H1 (cell line): ENCODE measurements around the gene ARHGEF7. TPM values are rescaled to one million over a fixed set of nuclear protein-coding genes. Genes with fewer than 3 reads are reported as not detected.

Experiments
- CTCF ChIA-PET: fragments of 300-600 bp; sonication (Branson Sonifier 250); formaldehyde crosslinking; loops from one replicate; lab custom pipeline; 2021; ENCODE audit not compliant: partially characterized antibody; lab: Charles Lee
- POLR2A ChIA-PET: fragments of 300-600 bp; sonication (Branson Sonifier 250); formaldehyde crosslinking; loops from one replicate; lab custom pipeline; 2021; ENCODE audit warnings: inconsistent platforms; ENCODE audit not compliant: partially characterized antibody; lab: Charles Lee
- DNase-seq, 2 experiments: peaks; one replicate each; pipeline versions ENCODE4 v3.0.0 to v3.0.0-alpha.2; 2010 to 2022; ENCODE audit warnings: low spot score in 2 of 2, low read depth in 1 of 2, mixed read lengths in 1 of 2
- FAIRE-seq: peaks from 2 replicates; lab custom pipeline; 2011; peaks lifted over from hg19 to GRCh38; lab: Jason Lieb, UNC
- H2AFZ ChIP-seq: 2 replicates; pipeline ENCODE4 v1.8.1; 2012; ENCODE audit warnings: low read length, inconsistent platforms
- H2AK5ac ChIP-seq: 2 replicates; pipeline ENCODE4 v1.6.1; 2013; ENCODE audit warnings: low read depth, low read length
- H2BK120ac ChIP-seq: replicated peaks from 2 replicates; pipeline ENCODE3; 2013; ENCODE audit warnings: low read depth, low read length, inconsistent platforms
- H2BK12ac ChIP-seq: 2 replicates; pipeline ENCODE4 v1.6.1; 2013; ENCODE audit warnings: low read depth, low read length
- H2BK15ac ChIP-seq: 2 replicates; pipeline ENCODE4 v1.6.1; 2013; ENCODE audit warnings: low read length
- H2BK20ac ChIP-seq: 2 replicates; pipeline ENCODE4 v1.6.1; 2013; ENCODE audit warnings: low read length
- H2BK5ac ChIP-seq: 2 replicates; pipeline ENCODE4 v1.6.1; 2013; ENCODE audit warnings: low read depth, low read length
- H3K14ac ChIP-seq: 2 replicates; pipeline ENCODE4 v1.6.1; 2013; ENCODE audit warnings: inconsistent platforms; ENCODE audit not compliant: insufficient read length
- H3K18ac ChIP-seq: 2 replicates; pipeline ENCODE4 v1.6.1; 2013; ENCODE audit warnings: low read length; ENCODE audit errors: extremely low read depth
- H3K23ac ChIP-seq: 2 replicates; pipeline ENCODE4 v1.6.1; 2013; ENCODE audit warnings: inconsistent platforms; ENCODE audit not compliant: insufficient read length
- H3K23me2 ChIP-seq: 2 replicates; pipeline ENCODE4 v1.6.1; 2013; ENCODE audit warnings: low read depth, low read length
- H3K27ac ChIP-seq: 2 replicates; pipeline ENCODE4 v1.6.1; 2011; ENCODE audit warnings: low read depth, low read length, inconsistent platforms
- H3K27me3 ChIP-seq, 4 experiments: replicated peaks in 1 of 4; 1 replicate in 1 of 4; 2 replicates in 3 of 4; pipeline versions ENCODE4 v1.6.1 to v1.8.1; 2011 to 2013; ENCODE audit warnings: low read length in 3 of 4, mild to moderate bottlenecking in 3 of 4, inconsistent platforms in 2 of 4, mixed read lengths in 2 of 4, moderate library complexity in 1 of 4; ENCODE audit not compliant: control insufficient read depth in 3 of 4, insufficient read depth in 3 of 4; ENCODE audit errors: extremely low read depth in 1 of 4
- H3K36me3 ChIP-seq, 4 experiments: 2 replicates each; pipeline versions ENCODE4 v1.6.1 to v1.8.1; 2011 to 2013; ENCODE audit warnings: mild to moderate bottlenecking in 4 of 4, low read length in 3 of 4, moderate library complexity in 2 of 4, control low read depth in 1 of 4, inconsistent platforms in 1 of 4; ENCODE audit not compliant: insufficient read depth in 4 of 4, control insufficient read depth in 2 of 4
- H3K4ac ChIP-seq: replicated peaks from 2 replicates; pipeline ENCODE3; 2013; ENCODE audit warnings: low read length, low read depth, mixed read lengths, inconsistent platforms; ENCODE audit not compliant: insufficient read length
- H3K4me1 ChIP-seq, 4 experiments: replicated peaks in 1 of 4; 1 replicate in 1 of 4; 2 replicates in 3 of 4; pipeline versions ENCODE4 v1.6.1 to v1.8.1; 2011 to 2013; ENCODE audit warnings: low read length in 3 of 4, inconsistent platforms in 2 of 4, mixed read lengths in 1 of 4; ENCODE audit not compliant: insufficient read depth in 4 of 4, control insufficient read depth in 3 of 4
- H3K4me2 ChIP-seq, 2 experiments: 2 replicates each; pipeline versions ENCODE4 v1.6.1 to v1.8.1; 2011 to 2013; ENCODE audit warnings: low read depth in 2 of 2, low read length in 2 of 2, control low read depth in 1 of 2, inconsistent platforms in 1 of 2, mild to moderate bottlenecking in 1 of 2; ENCODE audit not compliant: insufficient read depth in 1 of 2
- H3K4me3 ChIP-seq, 4 experiments: fragments of 200-600, 300-600 bp in 1 of 4; sonication (generic), shearing (Covaris generic), sonication (Bioruptor Twin) in 1 of 4; 2 replicates each; pipeline versions ENCODE4 v1.5.1 to v1.8.1; 2011 to 2016; ENCODE audit warnings: low read length in 4 of 4, low read depth in 3 of 4, control low read depth in 2 of 4, inconsistent platforms in 2 of 4, mild to moderate bottlenecking in 2 of 4, mixed read lengths in 1 of 4, moderate library complexity in 1 of 4; ENCODE audit not compliant: insufficient read depth in 2 of 4; ENCODE audit errors: extremely low read depth in 1 of 4
- H3K56ac ChIP-seq: replicated peaks from 2 replicates; pipeline ENCODE3; 2013; ENCODE audit warnings: low read depth, mild to moderate bottlenecking, mixed read lengths, low read length, inconsistent platforms; ENCODE audit not compliant: insufficient read length
- H3K79me1 ChIP-seq: 2 replicates; pipeline ENCODE4 v1.6.1; 2013; ENCODE audit warnings: low read depth, low read length, control low read depth
- H3K79me2 ChIP-seq, 2 experiments: 2 replicates each; pipeline versions ENCODE4 v1.6.1 to v1.8.1; 2012 to 2013; ENCODE audit warnings: low read length in 2 of 2, mild to moderate bottlenecking in 2 of 2, inconsistent platforms in 1 of 2; ENCODE audit not compliant: insufficient read depth in 2 of 2, control insufficient read depth in 1 of 2
- H3K9ac ChIP-seq, 4 experiments: replicated peaks in 1 of 4; 1 replicate in 1 of 4; 2 replicates in 3 of 4; pipeline versions ENCODE4 v1.6.1 to v1.8.1; 2011 to 2013; ENCODE audit warnings: low read depth in 3 of 4, low read length in 3 of 4, control low read depth in 2 of 4, mild to moderate bottlenecking in 2 of 4, moderate library complexity in 2 of 4, inconsistent platforms in 1 of 4; ENCODE audit errors: extremely low read depth in 1 of 4
- H3K9me3 ChIP-seq, 2 experiments: 2 replicates each; pipeline versions ENCODE4 v1.6.1 to v1.8.1; 2012 to 2013; ENCODE audit warnings: mild to moderate bottlenecking in 2 of 2, moderate library complexity in 2 of 2, control low read depth in 1 of 2, inconsistent platforms in 1 of 2, low read depth in 1 of 2, low read length in 1 of 2, mixed read lengths in 1 of 2; ENCODE audit not compliant: insufficient read depth in 2 of 2
- H4K20me1 ChIP-seq, 2 experiments: replicated peaks in 1 of 2; 2 replicates each; pipeline versions ENCODE3 to v1.8.1; 2011 to 2013; ENCODE audit warnings: inconsistent platforms in 2 of 2, low read length in 2 of 2, mild to moderate bottlenecking in 1 of 2; ENCODE audit not compliant: insufficient read depth in 2 of 2, control insufficient read depth in 1 of 2
- H4K5ac ChIP-seq: 2 replicates; pipeline ENCODE4 v1.6.1; 2013; ENCODE audit warnings: low read length, low read depth, mixed read lengths, inconsistent platforms; ENCODE audit not compliant: insufficient read length
- H4K8ac ChIP-seq: 2 replicates; pipeline ENCODE4 v1.8.0; 2013; ENCODE audit warnings: mild to moderate bottlenecking, moderate library complexity, low read length, inconsistent platforms; ENCODE audit not compliant: insufficient read depth; ENCODE audit errors: extremely low read depth
- H4K91ac ChIP-seq: replicated peaks from 2 replicates; pipeline ENCODE3; 2013; ENCODE audit warnings: low read length, mixed read lengths, inconsistent platforms; ENCODE audit not compliant: insufficient read length
- HDAC6 ChIP-seq: IDR thresholded peaks from one replicate; pipeline ENCODE4 v1.7.1; 2012; ENCODE audit warnings: low read depth, mild to moderate bottlenecking, inconsistent platforms, low read length, moderate library complexity
- NRF1 ChIP-seq: IDR thresholded peaks from 2 replicates; pipeline ENCODE4 v1.6.1; 2011; ENCODE audit warnings: mild to moderate bottlenecking, low read depth, low read length, improper control_type of control experiment
- SP4 ChIP-seq: IDR thresholded peaks from 2 replicates; pipeline ENCODE4 v1.6.1; 2012; ENCODE audit warnings: low read length, inconsistent platforms
- WGBS, 2 experiments: shearing (Covaris generic) in 1 of 2; methylation state at CpG; one replicate each; pipeline versions ENCODE4 v1.1.6 to v1.1.7; 2013 to 2015; ENCODE audit warnings: low lambda C conversion rate in 2 of 2, mixed read lengths in 2 of 2, inconsistent platforms in 1 of 2, low coverage in 1 of 2, missing lambda C conversion rate in 1 of 2; ENCODE audit not compliant: insufficient replicate concordance in 2 of 2, insufficient coverage in 1 of 2, insufficient read length in 1 of 2; ENCODE audit errors: extremely low coverage in 1 of 2, missing lambda C conversion rate in 1 of 2; 5-methylcytosine and 5-hydroxymethylcytosine counted together
- polyA plus RNA-seq, 7 experiments: library from polyadenylated mRNA; depleted of rRNA in 3 of 7; stranded (reverse) in 5 of 7; unstranded in 2 of 7; fragments of >200 nt in 5 of 7; fragments of 200-250 nt in 2 of 7; gene quantifications; 1 replicate in 5 of 7; 2 replicates in 1 of 7; 4 replicates in 1 of 7; pipeline versions ENCODE4 v1.2.1 to v1.2.3, GENCODE V29; 2011 to 2013; ENCODE audit warnings: missing spikeins in 2 of 7, mixed read lengths in 2 of 7
- total RNA-seq: library from RNA; stranded (reverse); fragmentation: NEBNext Ultra II Directional; extraction: Animal tissue kit (Norgen Biotek cat#: 25700); gene quantifications from 2 replicates; pipeline ENCODE4 v1.2.1, GENCODE V29; 2021

Gene ARHGEF7
- total and polyA plus RNA-seq, 2 of the 8 experiments (the other 6 are each of a cell fraction or from before 2014, with no cell fraction given): 26.2 to 56.5 TPM

DNA sequence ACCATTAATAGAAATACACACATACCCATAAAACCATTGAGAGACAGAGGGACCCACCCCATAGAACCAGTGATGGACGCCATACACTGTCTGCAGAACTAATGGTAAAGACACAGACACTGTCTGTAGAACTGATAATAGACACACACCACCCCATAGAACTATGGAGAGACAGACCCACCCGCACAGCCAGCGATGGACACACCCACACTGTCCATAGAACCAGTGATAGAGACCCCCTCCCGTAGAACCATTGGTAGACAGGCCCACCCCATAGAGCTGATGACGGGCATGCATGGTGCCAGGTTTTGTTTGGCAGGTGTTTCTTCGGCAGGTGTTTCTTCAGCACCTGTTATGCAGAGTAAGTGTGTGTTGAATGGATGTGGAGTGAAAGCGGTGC, 117.1 kb downstream of the ARHGEF7 start:
- Histone ChIP-seq H3K4me2 (no peak overlapping the region), H3K9ac (no peak overlapping the region), H3K23me2 (no peaks in the 10 kb centered on the region), H3K36me3 (peaks cover 0 to 3% (median 1%) of the 10 kb centered on the region in 4 experiments; a peak in 2 of 8 replicates), H4K91ac (no peak overlapping the region), H3K4ac (no peak overlapping the region), H2BK5ac (no peak overlapping the region), H3K27me3 (no peaks in the 10 kb centered on the region), H3K79me2 (peaks cover 5 to 42% of the 10 kb centered on the region in 2 experiments; a peak in 3 of 4 replicates), H2BK15ac (no peak overlapping the region), H3K4me1 (peaks cover 0 to 9% (median 3%) of the 10 kb centered on the region in 4 experiments; a peak in 4 of 7 replicates), H3K56ac (no peak overlapping the region), H3K9me3 (no peaks in the 10 kb centered on the region), H2BK120ac (no peak overlapping the region), H3K18ac (no peak overlapping the region), H3K23ac (no peak overlapping the region), H2AK5ac (no peak overlapping the region), H2AFZ (no peak overlapping the region), H3K27ac (no peak overlapping the region), H4K8ac (no peak overlapping the region), H3K14ac (no peak overlapping the region), H3K79me1 (peaks cover 18% of the 10 kb centered on the region), H4K5ac (no peak overlapping the region), H2BK20ac (no peak overlapping the region), H3K4me3 (no peak overlapping the region), H4K20me1 (peaks cover 7% of the 10 kb centered on the region in 2 experiments), H2BK12ac (no peak overlapping the region)
- WGBS, 2 experiments: 87% methylated on average over 7 of the region's 7 CpGs; no CpG with 5 or more reads in 1 of the 2 experiments
- ChIA-PET CTCF (interaction anchor here (0.5 to 1.2 kb wide), 3 partner anchors 15 to 178 kb away, joined by 3 to 4 read pairs (median 3); no protein-coding TSS in a partner anchor), POLR2A (no interaction called here)
- DNase-seq (no peak), FAIRE-seq (no peak)
- TF ChIP-seq SP4 (no peak), NRF1 (no peak), HDAC6 (no peak)
